Stimulated activated CD4-positive, alpha-beta T cell treated with anti-CD3 and anti-CD28 coated beads, Interleukin-2, amount 100 ng/mL, for 48 hours (primary cell): Measurements from ENCODE around the gene STAB1.

Experiments
- DNase-seq, 2 donors: peaks; one replicate each; pipeline ENCODE4 v3.0.0-alpha.2; 2020

Gene STAB1

DNA sequence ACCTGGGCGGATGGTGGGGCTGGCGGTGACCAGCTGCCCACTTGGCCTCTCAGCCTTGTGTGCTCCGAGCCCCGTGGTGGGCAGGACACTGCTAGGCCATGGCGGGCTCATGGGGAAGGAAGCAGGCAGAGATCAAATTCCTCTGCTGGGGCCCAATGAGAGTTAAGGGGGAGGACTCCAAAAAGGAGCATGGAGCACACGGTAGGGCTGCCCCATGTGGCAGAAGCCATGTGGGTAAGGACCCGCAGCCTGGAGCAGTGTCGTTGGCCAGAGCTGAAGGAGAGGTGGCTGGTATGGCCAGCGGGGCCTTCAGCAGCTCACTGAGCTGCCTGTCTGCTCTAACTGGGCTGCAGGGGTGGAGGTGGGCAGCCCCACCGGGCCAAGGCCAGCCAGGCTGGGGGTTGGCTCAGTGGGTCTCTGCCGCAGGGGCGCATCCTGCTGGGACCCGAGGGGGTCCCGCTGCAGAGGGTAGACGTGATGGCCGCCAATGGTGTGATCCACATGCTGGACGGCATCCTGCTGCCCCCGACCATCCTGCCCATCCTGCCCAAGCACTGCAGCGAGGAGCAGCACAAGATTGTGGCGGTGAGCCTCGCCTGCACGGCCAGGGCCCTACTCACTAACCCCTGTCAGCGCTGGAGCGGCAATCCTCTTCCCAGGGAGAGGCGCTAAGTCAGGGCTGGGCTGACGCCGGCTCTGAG lies 11.3 kb downstream of the STAB1 start:
- DNase-seq = no peak

DNA sequence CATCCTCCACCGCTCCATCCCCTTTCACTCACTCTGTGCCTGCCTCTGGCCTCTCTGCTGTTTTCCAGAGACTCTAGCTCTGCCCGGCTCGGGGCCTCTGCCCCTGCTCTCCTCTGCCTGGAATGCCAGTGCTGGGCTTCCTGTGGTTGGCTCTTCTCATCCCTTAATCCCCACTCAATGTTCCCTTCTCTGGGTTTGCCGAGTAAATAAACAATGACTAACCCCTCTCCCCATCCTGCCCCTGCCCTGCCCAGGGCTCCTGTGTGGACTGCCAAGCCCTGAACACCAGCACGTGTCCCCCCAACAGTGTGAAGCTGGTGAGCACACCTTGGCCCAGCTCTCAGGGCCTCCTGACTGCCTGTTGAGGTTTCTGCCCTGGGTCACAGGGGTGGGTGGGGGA lies 12.2 kb downstream of the STAB1 start:
- DNase-seq = no peak

DNA sequence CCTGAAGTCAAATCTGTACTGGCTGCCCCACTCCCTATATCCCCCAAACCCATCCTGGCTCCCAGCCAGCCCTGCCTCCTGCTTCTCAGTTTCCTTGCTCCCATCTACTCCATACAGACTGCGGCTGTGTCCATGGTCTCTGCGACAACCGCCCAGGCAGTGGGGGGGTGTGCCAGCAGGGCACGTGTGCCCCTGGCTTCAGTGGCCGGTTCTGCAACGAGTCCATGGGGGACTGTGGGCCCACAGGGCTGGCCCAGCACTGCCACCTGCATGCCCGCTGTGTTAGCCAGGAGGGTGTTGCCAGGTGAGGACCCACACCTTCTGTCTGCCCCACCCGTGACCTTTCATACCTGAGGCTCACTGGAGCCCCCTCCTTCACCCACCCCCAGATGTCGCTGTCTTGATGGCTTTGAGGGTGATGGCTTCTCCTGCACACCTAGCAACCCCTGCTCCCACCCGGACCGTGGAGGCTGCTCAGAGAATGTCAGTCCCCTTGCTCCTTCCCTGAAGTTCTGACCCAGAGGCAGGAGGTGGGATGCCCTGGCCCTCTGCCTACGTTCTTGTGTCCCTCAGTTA lies 14.7 kb downstream of the STAB1 start:
- no peak for DNase-seq

DNA sequence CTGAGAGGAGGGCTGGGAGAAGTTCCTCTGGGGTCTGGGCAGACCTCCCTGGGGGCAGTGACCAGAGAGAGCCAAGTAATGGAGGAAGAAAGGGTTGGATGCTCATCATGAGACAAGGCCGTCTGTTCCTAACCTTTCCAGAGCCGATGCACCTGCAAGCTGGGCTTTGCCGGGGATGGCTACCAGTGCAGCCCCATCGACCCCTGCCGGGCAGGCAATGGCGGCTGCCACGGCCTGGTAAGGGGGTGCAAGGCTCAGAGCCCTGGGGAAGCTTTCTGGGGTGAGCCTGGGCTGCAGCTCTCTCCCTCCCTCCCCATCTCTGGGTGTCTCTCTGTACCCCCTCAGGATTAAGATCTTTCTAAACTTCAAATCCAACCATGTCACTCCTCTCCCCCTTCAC lies 16.4 kb downstream of the STAB1 start:
- no peak for DNase-seq

DNA sequence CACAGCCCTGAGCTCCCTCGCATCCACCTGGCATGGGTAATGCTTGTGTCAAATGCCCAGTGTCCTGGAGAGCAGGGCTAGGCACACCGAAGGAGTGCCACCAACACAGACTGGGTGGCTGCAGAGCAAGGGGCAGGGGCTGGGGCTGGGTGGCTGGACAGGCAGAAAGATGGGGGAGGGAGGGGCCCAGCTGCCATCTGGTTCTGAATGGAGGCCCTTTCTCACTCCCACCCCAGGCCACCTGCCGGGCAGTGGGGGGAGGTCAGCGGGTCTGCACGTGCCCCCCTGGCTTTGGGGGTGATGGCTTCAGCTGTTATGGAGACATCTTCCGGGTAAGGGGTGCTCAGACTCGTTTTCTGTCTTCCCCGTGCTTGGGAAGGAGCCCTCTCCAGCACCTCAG lies 17.0 kb downstream of the STAB1 start:
- DNase-seq = no peak

DNA sequence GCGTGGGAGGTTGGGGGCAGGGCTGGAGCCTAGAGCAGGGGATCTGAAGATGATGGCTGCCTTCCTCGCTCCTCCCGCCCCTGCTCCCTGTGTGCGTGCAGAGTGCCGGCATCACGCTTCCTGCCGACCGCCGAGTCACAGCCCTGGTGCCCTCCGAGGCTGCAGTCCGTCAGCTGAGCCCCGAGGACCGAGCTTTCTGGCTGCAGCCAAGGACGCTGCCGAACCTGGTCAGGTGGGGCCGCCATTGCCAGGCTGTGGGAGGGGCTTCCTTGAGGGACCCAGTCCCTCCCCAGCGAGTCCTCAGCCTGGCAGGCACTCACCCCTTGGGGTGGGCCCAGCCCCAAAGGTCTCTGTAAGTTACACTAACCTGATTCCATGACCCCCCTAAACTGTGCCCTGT lies 17.6 kb downstream of the STAB1 start:
- no peak for DNase-seq

DNA sequence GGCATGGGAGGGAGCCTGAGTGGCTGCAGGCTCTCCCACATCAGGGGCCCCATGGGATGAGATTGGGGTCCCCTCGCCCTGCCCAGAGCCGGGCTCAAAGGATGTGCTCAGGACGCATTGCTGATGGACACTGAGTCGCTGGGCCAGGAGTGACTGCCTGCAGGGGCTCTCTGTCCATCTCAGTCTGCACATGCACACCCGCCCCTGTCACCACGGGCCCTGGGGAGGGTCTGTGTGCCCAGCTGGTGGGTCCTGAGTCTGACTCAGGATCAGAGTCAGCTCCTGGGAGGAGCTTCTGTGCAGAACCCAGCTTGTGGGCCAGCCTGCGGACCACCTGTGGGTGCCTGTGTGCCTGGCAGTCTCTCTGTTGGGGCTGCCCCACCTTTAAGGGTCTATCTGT lies 18.1 kb downstream of the STAB1 start:
- no peak for DNase-seq

DNA sequence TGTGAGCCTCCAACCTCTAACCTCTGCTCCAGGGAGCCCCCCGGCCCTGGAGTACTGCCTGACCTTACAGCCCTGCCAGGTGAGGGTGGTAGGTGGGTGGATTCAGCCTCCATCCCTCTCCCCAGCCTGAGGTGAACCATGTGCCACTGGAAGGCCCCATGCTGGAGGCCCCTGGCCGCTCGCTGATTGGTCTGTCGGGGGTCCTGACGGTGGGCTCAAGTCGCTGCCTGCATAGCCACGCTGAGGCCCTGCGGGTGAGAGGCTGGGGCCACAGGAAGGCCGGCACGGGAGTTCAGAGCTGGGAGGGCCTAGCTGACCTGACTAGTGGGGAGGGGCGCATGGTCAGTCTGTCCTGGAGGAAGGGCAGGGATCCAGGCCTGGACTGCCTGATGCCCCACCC lies 19.4 kb downstream of the STAB1 start:
- DNase-seq = no peak

DNA sequence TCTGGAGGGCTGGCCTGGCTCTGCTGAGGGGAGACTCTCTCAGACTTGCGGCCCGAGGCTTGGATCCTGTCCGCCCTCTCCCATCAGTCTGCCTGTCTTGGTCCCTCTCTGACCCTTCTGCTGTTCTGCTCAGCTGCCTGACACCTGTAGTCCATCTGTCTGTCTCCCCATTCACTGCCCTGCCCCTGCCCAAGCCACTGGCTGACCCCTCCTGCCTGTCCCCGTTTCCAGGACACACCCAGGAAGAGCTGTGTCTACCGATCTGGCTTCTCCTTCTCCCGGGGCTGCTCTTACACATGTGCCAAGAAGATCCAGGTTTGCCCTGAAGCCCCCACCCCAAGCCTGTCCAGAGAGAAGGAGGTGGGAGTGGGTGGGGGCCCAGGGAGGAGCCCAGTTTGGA lies 20.1 kb downstream of the STAB1 start:
- no peak for DNase-seq

DNA sequence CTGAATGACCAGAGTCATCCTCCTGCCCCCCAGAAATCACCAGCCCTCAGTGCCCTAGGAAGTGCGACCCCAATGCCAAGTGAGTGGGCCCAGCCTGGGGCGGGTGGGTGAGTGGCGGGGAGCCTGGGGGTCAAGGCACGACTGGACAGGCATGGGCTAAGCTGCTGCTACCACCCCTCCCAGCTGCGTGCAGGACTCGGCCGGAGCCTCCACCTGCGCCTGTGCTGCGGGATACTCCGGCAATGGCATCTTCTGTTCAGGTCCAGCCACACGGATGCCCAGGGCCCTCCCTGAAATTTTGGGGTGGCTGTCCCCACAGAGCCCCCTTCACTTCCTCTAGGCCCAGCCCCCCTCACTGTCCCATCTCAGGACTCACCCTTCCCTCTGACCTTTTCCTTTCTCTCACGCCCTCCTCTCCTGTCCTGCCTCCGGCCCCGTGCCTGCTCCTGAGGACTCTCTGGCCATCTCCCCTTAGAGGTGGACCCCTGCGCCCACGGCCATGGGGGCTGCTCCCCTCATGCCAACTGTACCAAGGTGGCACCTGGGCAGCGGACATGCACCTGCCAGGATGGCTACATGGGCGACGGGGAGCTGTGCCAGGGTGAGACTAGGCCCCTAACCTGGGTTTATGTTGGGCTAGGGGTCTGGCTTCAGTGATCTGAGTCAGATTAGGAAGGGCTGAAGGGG lies 21.5 kb downstream of the STAB1 start:
- DNase-seq = no peak

DNA sequence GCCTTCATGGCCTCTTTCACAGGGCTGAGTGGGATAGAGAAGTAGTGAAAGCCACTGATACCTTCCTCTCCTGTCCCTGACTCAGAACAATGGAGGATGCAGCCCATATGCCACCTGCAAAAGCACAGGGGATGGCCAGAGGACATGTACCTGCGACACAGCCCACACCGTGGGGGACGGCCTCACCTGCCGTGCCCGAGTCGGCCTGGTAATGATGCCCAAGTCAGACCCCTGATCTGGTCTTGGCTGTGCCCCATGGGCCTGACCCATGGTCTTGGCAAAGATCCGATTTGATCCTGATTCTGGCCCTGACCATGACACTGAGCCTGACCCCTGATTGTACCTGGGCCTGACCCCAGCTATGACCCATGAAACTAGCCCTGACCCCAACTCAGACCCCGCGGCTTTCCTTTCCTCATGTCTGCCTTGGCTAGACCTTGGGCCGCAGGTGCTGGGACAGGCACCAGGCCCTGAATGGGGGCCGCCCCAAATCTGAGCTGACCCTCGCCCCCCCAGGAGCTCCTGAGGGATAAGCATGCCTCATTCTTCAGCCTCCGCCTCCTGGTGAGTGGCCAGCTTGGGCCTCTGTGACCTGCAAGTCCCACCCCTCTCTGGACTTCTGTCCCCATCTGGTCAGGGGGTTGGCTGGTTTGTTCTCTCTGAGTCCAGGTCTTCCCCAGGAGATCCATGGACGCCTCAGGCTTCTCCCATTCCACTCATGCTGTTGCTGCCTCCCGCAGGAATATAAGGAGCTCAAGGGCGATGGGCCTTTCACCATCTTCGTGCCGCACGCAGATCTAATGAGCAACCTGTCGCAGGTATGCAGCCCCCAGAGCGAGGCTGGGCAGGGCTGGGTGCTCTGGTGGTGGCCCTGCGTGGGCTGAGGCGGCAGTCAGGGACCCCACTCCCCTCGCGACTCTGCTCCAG lies 22.9 kb downstream of the STAB1 start:
- DNase-seq = no peak

DNA sequence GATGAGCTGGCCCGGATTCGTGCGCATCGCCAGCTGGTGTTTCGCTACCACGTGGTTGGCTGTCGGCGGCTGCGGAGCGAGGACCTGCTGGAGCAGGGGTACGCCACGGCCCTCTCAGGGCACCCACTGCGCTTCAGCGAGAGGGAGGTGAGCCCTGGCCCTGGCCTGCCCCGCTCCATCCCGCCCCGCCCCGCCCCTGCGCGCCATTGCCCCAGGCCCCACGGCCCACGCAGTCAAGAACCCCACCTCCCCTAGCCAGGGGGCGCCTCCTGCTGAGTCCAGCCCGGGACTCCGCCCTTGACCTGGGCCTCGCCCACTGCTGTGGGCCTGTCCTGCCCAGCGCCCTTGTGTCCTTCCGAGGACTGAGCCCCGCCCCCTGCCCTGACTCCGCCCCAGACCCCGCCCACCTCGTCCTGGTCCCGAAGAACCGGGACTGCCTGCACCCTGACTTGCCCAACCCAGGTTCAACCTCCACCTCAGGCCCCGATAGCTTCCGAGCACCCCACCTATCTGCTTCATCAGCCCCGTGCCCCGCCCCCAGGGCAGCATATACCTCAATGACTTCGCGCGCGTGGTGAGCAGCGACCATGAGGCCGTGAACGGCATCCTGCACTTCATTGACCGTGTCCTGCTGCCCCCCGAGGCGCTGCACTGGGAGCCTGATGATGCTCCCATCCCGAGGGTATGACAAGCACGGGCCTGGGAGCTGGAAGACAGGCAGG lies 23.7 kb downstream of the STAB1 start:
- DNase-seq = no peak

DNA sequence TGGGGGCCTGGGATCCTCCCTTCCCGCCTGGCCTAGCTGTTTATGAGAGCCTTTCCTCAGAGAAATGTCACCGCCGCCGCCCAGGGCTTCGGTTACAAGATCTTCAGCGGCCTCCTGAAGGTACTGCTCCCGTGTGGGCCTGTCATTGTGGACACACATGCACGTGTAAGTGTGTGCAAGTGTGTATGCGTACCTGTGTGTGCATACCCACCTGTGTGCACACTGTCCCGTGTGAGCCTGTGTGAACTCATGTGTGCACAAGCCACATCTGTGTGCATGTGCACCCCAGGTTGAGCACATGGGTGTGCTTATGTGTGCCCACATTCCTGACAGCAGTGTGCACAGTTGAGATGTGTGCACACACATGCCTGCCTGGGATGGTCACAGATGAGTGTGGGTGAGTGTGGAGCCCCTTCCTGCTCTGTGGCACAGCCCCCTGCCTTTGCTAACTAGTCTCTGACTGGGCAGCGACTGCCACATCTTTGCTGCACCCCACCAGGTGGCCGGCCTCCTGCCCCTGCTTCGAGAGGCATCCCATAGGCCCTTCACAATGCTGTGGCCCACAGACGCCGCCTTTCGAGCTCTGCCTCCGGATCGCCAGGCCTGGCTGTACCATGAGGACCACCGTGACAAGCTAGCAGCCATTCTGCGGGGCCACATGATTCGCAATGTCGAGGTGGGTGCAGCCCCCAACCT lies 24.5 kb downstream of the STAB1 start:
- no peak for DNase-seq

DNA sequence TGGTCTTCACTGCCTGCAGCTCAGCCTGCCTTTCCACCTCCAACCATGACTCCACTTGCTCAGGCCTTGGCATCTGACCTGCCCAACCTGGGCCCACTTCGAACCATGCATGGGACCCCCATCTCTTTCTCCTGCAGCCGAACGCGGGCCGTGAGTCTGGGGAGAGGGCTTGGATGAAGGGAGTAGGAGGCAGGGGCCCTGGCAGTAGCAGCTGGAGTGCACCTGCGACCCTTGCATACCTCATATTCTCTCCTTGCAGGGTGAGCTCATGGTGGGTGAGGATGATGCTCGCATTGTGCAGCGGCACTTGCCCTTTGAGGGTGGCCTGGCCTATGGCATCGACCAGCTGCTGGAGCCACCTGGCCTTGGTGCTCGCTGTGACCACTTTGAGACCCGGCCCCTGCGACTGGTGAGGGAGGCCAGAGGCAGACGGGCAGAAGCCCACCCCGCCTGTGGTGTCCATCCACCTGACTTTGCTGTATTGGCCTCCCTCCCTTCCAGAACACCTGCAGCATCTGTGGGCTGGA lies 25.1 kb downstream of the STAB1 start:
- no peak for DNase-seq

DNA sequence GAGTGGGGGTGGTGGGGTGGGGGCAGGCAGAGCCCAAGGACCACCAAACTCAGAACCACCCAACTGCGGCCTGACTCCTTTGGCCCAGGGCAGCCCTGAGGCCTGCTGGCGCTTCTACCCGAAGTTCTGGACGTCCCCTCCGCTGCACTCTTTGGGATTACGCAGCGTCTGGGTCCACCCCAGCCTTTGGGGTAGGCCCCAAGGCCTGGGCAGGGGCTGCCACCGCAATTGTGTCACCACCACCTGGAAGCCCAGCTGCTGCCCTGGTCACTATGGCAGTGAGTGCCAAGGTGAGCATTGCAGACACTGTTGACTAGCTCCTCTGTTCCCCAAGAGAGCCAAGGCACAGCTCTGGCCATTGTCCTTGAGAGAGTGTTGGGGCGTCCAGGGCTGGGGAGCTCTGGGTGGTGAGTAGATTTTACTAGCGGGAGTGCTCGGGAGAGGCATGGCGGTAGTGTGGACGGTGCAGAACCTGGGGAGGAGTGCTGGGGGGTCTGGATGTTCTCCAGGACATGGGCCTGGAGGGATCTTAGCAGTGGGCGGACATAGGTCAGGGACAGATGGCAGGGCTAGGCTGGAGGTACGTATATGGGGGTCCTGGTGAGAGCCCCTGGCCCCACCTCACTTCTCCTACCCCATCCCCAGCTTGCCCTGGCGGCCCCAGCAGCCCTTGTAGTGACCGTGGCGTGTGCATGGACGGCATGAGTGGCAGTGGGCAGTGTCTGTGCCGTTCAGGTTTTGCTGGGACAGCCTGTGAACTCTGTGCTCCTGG lies 25.8 kb downstream of the STAB1 start:
- DNase-seq = no peak

DNA sequence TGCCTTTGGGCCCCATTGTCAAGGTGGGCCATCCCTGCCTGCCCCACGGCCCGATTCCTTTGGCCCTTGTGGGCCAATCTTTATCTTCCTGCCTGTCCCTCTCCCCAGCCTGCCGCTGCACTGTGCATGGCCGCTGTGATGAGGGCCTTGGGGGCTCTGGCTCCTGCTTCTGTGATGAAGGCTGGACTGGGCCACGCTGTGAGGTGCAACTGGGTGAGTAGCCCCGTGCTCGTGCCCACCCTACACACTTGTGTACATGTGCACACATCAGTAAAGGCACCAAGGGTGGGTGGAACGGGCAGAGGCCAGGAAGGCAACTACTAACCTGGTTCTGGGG lies 26.3 kb downstream of the STAB1 start:
- no peak for DNase-seq

DNA sequence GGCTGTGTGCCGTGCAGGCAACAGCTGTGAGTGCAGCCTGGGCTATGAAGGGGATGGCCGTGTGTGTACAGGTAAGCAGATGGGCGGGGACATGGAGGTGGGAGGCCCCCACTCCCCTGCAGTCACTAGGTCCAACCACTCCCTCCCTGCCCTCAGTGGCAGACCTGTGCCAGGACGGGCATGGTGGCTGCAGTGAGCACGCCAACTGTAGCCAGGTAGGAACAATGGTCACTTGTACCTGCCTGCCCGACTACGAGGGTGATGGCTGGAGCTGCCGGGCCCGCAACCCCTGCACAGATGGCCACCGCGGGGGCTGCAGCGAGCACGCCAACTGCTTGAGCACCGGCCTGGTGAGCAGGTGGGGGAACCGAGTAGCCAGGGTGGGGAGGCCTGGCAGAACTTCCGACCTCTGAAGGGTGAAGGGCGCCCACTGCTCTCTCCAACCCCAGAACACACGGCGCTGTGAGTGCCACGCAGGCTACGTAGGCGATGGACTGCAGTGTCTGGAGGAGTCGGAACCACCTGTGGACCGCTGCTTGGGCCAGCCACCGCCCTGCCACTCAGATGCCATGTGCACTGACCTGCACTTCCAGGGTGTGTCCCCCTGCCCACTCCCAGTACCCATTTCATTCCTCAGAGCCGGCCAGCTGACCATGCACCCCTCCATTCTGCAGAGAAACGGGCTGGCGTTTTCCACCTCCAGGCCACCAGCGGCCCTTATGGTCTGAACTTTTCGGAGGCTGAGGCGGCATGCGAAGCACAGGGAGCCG lies 26.9 kb downstream of the STAB1 start:
- no peak for DNase-seq

DNA sequence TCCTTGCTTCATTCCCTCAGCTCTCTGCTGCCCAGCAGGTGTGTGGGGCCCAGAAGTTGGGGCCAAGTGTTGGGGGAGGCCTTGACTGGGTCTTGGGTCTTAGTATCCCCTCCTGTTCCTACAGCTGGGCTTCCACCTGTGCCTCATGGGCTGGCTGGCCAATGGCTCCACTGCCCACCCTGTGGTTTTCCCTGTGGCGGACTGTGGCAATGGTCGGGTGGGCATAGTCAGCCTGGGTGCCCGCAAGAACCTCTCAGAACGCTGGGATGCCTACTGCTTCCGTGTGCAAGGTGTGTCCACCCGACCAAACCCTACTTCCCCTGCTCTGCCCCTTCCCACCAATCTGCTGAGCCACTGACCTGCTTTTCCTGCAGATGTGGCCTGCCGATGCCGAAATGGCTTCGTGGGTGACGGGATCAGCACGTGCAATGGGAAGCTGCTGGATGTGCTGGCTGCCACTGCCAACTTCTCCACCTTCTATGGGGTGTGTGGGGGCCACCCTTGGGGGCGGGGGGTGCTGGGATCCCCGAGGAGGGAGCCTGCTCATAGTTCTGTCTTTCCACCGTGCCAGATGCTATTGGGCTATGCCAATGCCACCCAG lies 27.6 kb downstream of the STAB1 start:
- DNase-seq = no peak

DNA sequence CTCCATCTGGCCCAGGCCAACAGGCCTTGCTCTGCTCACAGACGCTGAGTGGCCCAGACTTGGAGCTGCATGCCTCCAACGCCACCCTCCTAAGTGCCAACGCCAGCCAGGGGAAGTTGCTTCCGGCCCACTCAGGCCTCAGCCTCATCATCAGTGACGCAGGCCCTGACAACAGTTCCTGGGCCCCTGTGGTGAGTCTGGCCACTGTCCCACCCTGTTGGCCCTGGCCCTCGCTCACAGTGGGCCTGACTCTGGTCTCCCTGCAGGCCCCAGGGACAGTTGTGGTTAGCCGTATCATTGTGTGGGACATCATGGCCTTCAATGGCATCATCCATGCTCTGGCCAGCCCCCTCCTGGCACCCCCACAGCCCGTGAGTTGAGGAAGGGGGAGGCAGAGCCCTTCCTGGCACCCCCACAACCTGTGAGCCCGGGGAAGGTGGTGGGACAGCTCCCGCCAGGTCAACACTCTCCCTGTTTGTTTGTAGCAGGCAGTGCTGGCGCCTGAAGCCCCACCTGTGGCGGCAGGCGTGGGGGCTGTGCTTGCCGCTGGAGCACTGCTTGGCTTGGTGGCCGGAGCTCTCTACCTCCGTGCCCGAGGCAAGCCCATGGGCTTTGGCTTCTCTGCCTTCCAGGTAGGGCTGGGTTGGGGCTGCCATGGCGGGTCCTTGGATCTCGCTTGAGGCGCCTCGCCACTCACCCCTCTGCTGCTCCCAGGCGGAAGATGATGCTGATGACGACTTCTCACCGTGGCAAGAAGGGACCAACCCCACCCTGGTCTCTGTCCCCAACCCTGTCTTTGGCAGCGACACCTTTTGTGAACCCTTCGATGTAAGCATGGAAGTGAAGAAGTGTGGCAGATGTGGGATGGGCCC lies 28.5 kb downstream of the STAB1 start:
- no peak for DNase-seq
